Measurements from ENCODE around the gene CR1.
"Not testable (repeated sequence)": the region's sequence is repeated elsewhere in the genome, so short reads cannot be mapped to it uniquely, and the experiment has no call there.

DNA sequence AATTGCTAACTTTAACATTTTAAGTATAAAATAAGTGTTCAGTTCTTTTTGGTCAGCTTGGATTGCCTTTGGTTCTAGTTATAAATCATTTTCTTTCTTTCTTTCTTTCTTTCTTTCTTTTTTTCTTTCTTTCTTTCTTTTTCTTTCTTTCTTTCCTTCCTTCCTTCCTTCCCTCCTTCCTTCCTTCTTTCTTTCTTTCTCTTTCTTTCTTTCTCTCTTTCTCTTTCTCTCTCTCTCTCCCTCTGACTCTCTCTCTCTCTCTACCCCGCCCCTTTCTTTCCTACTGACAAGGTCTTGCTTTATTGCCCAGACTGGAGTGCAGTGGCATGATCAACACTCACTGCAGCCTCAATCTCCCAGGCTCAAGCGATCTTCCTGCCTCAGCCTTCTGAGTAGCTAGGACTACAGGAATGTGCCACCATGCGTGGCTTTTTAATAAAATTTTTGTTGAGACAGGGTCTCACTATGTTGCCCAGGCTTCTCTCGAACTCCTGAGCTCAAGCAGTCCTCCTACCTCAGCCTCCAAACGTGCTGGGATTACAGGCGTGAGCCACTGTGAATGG, 187.0 kb downstream of the CR1 start:
- TF ChIP-seq EZH2 (IDR thresholded peaks at IDR 0.05; ENCODE audit: low read depth, unreplicated experiment); POLR2AphosphoS5 (IDR thresholded peaks at IDR 0.05; ENCODE audit: low read depth); JUNB (IDR thresholded peaks at IDR 0.05; ENCODE audit: unreplicated experiment); EZH2phosphoT487 (IDR thresholded peaks at IDR 0.05; ENCODE audit: unreplicated experiment): not testable (repeated sequence)
- TF ChIP-seq, protein P1, sequence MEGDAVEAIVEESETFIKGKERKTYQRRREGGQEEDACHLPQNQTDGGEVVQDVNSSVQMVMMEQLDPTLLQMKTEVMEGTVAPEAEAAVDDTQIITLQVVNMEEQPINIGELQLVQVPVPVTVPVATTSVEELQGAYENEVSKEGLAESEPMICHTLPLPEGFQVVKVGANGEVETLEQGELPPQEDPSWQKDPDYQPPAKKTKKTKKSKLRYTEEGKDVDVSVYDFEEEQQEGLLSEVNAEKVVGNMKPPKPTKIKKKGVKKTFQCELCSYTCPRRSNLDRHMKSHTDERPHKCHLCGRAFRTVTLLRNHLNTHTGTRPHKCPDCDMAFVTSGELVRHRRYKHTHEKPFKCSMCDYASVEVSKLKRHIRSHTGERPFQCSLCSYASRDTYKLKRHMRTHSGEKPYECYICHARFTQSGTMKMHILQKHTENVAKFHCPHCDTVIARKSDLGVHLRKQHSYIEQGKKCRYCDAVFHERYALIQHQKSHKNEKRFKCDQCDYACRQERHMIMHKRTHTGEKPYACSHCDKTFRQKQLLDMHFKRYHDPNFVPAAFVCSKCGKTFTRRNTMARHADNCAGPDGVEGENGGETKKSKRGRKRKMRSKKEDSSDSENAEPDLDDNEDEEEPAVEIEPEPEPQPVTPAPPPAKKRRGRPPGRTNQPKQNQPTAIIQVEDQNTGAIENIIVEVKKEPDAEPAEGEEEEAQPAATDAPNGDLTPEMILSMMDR (conservative IDR thresholded peaks at IDR 0.05; ENCODE audit: low read depth in 2 of 2), result not testable (repeated sequence)
- TF ChIP-seq, protein P2, sequence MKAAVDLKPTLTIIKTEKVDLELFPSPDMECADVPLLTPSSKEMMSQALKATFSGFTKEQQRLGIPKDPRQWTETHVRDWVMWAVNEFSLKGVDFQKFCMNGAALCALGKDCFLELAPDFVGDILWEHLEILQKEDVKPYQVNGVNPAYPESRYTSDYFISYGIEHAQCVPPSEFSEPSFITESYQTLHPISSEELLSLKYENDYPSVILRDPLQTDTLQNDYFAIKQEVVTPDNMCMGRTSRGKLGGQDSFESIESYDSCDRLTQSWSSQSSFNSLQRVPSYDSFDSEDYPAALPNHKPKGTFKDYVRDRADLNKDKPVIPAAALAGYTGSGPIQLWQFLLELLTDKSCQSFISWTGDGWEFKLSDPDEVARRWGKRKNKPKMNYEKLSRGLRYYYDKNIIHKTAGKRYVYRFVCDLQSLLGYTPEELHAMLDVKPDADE (IDR thresholded peaks at IDR 0.05), result not testable (repeated sequence)
- TF ChIP-seq, protein P3, sequence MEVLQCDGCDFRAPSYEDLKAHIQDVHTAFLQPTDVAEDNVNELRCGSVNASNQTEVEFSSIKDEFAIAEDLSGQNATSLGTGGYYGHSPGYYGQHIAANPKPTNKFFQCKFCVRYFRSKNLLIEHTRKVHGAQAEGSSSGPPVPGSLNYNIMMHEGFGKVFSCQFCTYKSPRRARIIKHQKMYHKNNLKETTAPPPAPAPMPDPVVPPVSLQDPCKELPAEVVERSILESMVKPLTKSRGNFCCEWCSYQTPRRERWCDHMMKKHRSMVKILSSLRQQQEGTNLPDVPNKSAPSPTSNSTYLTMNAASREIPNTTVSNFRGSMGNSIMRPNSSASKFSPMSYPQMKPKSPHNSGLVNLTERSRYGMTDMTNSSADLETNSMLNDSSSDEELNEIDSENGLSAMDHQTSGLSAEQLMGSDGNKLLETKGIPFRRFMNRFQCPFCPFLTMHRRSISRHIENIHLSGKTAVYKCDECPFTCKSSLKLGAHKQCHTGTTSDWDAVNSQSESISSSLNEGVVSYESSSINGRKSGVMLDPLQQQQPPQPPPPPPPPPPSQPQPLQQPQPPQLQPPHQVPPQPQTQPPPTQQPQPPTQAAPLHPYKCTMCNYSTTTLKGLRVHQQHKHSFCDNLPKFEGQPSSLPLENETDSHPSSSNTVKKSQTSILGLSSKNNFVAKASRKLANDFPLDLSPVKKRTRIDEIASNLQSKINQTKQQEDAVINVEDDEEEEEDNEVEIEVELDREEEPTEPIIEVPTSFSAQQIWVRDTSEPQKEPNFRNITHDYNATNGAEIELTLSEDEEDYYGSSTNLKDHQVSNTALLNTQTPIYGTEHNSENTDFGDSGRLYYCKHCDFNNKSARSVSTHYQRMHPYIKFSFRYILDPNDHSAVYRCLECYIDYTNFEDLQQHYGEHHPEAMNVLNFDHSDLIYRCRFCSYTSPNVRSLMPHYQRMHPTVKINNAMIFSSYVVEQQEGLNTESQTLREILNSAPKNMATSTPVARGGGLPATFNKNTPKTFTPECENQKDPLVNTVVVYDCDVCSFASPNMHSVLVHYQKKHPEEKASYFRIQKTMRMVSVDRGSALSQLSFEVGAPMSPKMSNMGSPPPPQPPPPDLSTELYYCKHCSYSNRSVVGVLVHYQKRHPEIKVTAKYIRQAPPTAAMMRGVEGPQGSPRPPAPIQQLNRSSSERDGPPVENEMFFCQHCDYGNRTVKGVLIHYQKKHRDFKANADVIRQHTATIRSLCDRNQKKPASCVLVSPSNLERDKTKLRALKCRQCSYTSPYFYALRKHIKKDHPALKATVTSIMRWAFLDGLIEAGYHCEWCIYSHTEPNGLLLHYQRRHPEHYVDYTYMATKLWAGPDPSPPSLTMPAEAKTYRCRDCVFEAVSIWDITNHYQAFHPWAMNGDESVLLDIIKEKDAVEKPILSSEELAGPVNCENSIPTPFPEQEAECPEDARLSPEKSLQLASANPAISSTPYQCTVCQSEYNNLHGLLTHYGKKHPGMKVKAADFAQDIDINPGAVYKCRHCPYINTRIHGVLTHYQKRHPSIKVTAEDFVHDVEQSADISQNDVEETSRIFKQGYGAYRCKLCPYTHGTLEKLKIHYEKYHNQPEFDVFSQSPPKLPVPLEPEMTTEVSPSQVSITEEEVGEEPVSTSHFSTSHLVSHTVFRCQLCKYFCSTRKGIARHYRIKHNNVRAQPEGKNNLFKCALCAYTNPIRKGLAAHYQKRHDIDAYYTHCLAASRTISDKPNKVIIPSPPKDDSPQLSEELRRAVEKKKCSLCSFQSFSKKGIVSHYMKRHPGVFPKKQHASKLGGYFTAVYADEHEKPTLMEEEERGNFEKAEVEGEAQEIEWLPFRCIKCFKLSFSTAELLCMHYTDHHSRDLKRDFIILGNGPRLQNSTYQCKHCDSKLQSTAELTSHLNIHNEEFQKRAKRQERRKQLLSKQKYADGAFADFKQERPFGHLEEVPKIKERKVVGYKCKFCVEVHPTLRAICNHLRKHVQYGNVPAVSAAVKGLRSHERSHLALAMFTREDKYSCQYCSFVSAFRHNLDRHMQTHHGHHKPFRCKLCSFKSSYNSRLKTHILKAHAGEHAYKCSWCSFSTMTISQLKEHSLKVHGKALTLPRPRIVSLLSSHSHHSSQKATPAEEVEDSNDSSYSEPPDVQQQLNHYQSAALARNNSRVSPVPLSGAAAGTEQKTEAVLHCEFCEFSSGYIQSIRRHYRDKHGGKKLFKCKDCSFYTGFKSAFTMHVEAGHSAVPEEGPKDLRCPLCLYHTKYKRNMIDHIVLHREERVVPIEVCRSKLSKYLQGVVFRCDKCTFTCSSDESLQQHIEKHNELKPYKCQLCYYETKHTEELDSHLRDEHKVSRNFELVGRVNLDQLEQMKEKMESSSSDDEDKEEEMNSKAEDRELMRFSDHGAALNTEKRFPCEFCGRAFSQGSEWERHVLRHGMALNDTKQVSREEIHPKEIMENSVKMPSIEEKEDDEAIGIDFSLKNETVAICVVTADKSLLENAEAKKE (CRISPR knock-in tag; IDR thresholded peaks at IDR 0.05), result not testable (repeated sequence)

Data from GM23338 (cell line).